Peyer's patch (tissue), 4 donors: Measurements from ENCODE around the gene TGFBI.

Experiments used
- POLR2A ChIP-seq, 2 donors: fragments of 450-650 bp; IDR thresholded peaks; one replicate each; pipeline ENCODE4 v1.5.1; 2017; ENCODE audit warnings: antibody characterized with exemption in 2 of 2, mild to moderate bottlenecking in 2 of 2, moderate library complexity in 2 of 2
- TF ChIP-seq, protein P1 (sequence below), 6 experiments: fragments of 450-650 bp in 4 of 6; fragments of 200-600 bp in 2 of 6; sonication (generic) in 1 of 6; IDR thresholded peaks; one replicate each; pipeline ENCODE4 v1.5.1; 2017 to 2019; ENCODE audit warnings: antibody characterized with exemption in 6 of 6, mild to moderate bottlenecking in 3 of 6, moderate library complexity in 1 of 6

DNA sequence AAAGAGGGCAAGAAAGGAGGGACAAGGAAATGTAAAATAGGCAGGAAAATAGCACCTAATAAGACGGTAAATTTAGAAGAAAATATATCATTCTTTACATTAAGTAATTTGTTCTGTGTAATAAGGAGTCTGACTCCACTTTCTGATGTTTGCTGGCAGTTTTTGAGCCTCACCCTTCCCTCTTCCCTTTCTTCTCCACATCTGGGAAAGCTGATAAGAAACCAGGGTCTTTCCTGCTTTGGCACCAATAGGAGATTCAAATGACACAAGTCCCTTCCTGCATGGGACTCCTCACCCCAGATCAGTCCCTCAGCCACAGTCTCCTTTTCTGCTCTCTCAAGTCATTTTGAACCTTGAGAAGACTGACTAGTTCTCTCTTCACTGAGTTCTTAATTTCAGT, 42.8 kb upstream of the TGFBI start:
- TF ChIP-seq POLR2A (IDR thresholded peaks at IDR 0.05) = no peak
- TF ChIP-seq, protein P1, sequence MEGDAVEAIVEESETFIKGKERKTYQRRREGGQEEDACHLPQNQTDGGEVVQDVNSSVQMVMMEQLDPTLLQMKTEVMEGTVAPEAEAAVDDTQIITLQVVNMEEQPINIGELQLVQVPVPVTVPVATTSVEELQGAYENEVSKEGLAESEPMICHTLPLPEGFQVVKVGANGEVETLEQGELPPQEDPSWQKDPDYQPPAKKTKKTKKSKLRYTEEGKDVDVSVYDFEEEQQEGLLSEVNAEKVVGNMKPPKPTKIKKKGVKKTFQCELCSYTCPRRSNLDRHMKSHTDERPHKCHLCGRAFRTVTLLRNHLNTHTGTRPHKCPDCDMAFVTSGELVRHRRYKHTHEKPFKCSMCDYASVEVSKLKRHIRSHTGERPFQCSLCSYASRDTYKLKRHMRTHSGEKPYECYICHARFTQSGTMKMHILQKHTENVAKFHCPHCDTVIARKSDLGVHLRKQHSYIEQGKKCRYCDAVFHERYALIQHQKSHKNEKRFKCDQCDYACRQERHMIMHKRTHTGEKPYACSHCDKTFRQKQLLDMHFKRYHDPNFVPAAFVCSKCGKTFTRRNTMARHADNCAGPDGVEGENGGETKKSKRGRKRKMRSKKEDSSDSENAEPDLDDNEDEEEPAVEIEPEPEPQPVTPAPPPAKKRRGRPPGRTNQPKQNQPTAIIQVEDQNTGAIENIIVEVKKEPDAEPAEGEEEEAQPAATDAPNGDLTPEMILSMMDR (IDR thresholded peaks at IDR 0.05) = no peak
